Left ventricle myocardium inferior (tissue), 1 donor: ENCODE data around the gene SLC35E2B. TPM values are rescaled to one million over a fixed set of nuclear protein-coding genes. Genes with fewer than 3 reads are reported as not detected.
A peak's percentile ranks its signal among the peaks of the same experiment; 100 is the strongest.

Source experiments
- DNase-seq: peaks from one replicate; pipeline ENCODE4 v3.0.0-alpha.2; 2020
- H3K27ac ChIP-seq: fragments of 200-600 bp; replicated peaks from 2 replicates; pipeline ENCODE4 v1.8.0; 2021
- H3K27me3 ChIP-seq: fragments of 200-600 bp; 2 replicates; pipeline ENCODE4 v1.8.0; 2021; ENCODE audit warnings: low read depth
- H3K36me3 ChIP-seq: fragments of 200-600 bp; 2 replicates; pipeline ENCODE4 v1.8.0; 2021
- H3K4me1 ChIP-seq: fragments of 200-600 bp; 2 replicates; pipeline ENCODE4 v1.8.0; 2021
- H3K4me3 ChIP-seq: fragments of 200-600 bp; 2 replicates; pipeline ENCODE4 v1.8.0; 2021; ENCODE audit warnings: mild to moderate bottlenecking, moderate library complexity
- H3K9me3 ChIP-seq: fragments of 200-600 bp; replicated peaks from 2 replicates; pipeline ENCODE4 v1.8.0; 2021
- intact Hi-C: fragments of 100-400 bp; cut with micrococcal nuclease; formaldehyde crosslinking; loops from one replicate; pipeline ENCODE4 v1.11.0; 2022
- total RNA-seq: library from RNA; stranded (reverse); fragmentation: NEBNext Ultra II Directional; extraction: Animal tissue kit (Norgen Biotek cat#: 25700); gene quantifications from one replicate; pipeline ENCODE4 v1.2.1, GENCODE V29; 2021
- TF ChIP-seq, protein P1 (sequence below): fragments of 200-600 bp; IDR thresholded peaks from 2 replicates; pipeline ENCODE4 v1.8.0; 2021; ENCODE audit warnings: antibody characterized with exemption, mild to moderate bottlenecking, borderline replicate concordance
- donor health status: DM: no; HTN: yes; CAD: no; lungs with severe emphysema.

Gene SLC35E2B
- total RNA-seq, 1 donor from 2014 or later = 20.2 TPM

GRCh38 chr1:1616838-1617237, 75.8 kb downstream of the SLC35E2B start:
- TF ChIP-seq, protein P1, sequence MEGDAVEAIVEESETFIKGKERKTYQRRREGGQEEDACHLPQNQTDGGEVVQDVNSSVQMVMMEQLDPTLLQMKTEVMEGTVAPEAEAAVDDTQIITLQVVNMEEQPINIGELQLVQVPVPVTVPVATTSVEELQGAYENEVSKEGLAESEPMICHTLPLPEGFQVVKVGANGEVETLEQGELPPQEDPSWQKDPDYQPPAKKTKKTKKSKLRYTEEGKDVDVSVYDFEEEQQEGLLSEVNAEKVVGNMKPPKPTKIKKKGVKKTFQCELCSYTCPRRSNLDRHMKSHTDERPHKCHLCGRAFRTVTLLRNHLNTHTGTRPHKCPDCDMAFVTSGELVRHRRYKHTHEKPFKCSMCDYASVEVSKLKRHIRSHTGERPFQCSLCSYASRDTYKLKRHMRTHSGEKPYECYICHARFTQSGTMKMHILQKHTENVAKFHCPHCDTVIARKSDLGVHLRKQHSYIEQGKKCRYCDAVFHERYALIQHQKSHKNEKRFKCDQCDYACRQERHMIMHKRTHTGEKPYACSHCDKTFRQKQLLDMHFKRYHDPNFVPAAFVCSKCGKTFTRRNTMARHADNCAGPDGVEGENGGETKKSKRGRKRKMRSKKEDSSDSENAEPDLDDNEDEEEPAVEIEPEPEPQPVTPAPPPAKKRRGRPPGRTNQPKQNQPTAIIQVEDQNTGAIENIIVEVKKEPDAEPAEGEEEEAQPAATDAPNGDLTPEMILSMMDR = no peak
- Histone ChIP-seq H3K27ac (peak overlapping the region; percentile 99), H3K4me3 (peak overlapping the region; percentile 82), H3K4me1 (peaks cover 66% of the 10 kb centered on the region), H3K27me3 (no peaks in the 10 kb centered on the region), H3K36me3 (peaks cover 10% of the 10 kb centered on the region), H3K9me3 (no peaks in the 10 kb centered on the region)
- intact Hi-C loops = no loop called here
- DNase-seq = no peak

DNA sequence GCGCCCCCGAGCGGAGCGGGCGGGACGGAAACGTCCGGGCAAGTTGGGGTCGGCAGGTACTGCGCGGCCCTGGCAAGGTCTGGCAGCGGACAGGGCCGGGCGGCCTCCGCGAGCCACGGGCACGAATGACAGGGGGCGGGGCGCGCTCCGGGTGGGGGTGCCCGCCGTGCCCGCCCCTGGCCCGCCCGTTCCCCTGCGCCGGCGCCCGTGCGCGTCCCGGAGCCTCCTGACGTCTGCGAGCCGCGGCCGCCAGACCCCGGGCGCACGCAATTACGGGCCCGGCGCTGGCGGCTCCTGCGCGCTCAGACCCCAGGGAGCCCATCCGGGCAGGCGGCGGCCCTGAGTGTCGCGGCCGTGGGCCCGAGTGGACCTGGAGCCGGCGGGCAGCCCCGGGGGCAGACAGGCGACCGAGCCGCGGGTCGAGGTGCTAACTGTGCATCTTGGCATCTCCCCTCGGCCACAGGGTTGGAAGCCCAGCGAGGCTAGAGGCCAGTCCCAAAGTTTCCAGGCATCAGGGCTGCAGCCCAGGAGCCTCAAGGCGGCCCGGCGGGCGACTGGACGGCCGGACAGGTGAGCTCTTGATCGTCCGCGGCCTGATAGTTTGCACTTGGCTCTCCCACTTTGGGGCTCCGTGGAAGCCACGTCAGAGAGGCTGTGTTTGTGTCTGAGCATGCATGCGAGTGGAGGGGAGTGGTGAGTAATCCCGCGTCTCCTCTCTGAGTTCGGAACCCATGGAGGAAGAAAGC, 76.4 kb downstream of the SLC35E2B start:
- TF ChIP-seq, protein P1 = no peak
- intact Hi-C loops = no loop called here
- peak overlapping the region; percentile 82 for H3K4me3 ChIP-seq
- H3K4me1 ChIP-seq = peaks cover 59% of the 10 kb centered on the region
- no peaks in the 10 kb centered on the region for H3K27me3 ChIP-seq
- H3K36me3 ChIP-seq = peaks cover 10% of the 10 kb centered on the region
- no peak for DNase-seq
- H3K27ac ChIP-seq = peak overlapping the region; percentile 99
- no peaks in the 10 kb centered on the region for H3K9me3 ChIP-seq

DNA sequence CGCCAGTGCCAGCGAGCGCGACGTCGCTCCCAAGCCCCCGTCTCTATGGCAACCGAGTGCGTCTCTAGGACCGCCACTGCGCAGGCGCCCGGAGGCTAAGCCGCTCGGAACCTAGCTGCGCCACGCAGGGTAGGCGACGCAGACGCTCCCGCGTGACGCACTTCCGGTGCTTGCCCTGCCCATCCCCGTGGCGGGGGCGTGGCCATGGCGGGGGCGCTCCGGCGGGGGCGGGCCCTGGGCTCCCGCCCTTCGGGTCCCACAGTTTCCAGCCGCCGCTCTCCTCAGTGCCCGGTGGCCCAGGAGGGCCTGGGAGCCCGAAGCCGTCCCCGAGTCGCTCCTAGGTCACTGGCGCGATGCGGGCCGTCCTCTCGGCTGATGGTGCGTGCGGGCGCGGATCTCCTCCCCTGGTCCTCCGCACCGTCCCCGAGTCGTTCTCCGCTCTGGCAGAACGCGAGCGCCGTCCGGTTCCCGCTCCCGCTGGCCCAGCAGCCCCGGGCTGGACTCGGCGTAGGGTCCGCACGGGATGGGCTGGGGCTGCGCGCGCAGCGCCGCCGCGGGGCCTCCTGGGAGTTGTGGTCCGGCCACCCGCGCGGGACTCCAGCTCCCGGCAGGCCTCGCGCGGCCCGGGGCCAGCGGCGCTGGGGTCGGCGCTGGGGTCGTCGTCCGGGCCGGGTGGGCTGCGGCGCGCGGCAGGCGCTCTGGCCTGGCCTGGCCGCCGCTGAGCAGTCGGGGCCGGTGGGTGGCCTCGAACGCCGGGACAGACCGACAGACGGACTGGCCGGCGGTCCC, 77.1 kb downstream of the SLC35E2B start, which contains the start of gene MIB2:
TSS of gene MIB2 (plus strand) at position 245 of the 789 bp plus-strand sequence. CDS start 7,953 bp downstream, outside the sequence.
- peak within 1 kb of the TSS; percentile 82 for H3K4me3 ChIP-seq
- intact Hi-C loops = no loop called here
- no peaks in the 10 kb centered on the region for H3K9me3 ChIP-seq
- no peaks in the 10 kb centered on the region for H3K27me3 ChIP-seq
- H3K36me3 ChIP-seq = peaks cover 10% of the 10 kb centered on the region
- DNase-seq = peak; percentile 95
- peaks cover 52% of the 10 kb centered on the region for H3K4me1 ChIP-seq
- TF ChIP-seq, protein P1 = no peak
- H3K27ac ChIP-seq = peak within 1 kb of the TSS; percentile 99

DNA sequence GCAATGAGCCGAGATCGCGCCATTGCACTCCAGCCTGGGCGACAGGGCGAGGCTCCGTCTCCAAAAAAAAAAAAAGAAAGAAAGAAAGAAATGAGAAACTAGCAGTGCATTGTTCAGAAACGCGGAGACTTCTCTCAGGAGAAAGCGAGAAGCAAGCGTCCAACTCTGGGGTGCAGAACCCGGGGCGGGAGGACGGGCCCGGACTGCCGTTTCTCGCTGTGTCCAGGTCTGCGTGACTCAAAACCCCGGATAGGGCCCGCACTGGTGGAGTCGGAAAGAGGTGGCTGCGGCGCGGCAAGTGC, 77.7 kb downstream of the SLC35E2B start:
- no peak for DNase-seq
- Histone ChIP-seq H3K36me3 (peaks cover 10% of the 10 kb centered on the region), H3K27me3 (no peaks in the 10 kb centered on the region), H3K4me3 (peak overlapping the region; percentile 82), H3K4me1 (peaks cover 46% of the 10 kb centered on the region), H3K27ac (peak overlapping the region; percentile 99), H3K9me3 (no peaks in the 10 kb centered on the region)
- intact Hi-C loops = no loop called here
- TF ChIP-seq, protein P1 = no peak

DNA sequence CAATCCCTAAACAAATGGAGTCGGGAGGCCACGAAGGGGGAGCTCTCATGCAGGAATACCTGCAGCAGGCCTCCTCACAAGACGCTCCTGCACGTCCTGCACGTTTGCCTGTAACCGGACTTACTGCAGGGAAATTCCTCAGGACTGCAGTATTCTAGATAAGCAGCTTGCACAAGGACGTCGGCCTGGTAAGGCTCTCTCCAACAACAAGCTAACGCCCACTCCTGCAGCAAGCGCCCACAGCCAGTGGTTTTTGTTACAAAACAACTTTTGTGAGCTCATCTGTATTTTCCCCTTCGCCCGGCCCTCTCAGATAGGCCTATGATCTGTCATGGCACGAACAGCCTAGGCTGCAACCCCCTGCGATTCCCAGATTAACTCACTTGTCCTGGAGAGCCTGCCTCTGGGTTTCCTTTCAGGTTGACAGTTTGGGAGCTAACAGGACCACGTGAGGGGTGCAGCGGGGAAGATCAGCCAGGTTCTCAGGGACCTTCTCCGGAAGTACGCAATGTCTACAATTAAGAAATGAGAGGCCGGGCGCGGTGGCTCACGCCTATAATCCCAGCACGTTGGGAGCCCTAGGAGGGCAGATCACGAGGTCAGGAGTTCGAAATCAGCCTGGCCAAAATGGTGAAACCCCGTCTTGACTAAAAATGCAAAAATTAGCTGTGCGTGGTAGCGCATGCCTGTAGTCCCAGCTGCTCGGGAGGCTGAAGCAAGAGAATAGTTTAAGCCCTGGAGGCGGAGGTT, 78.2 kb downstream of the SLC35E2B start:
- intact Hi-C loops = no loop called here
- no peaks in the 10 kb centered on the region for H3K27me3 ChIP-seq
- peaks cover 41% of the 10 kb centered on the region for H3K4me1 ChIP-seq
- TF ChIP-seq, protein P1 = no peak
- peak overlapping the region; percentile 82 for H3K4me3 ChIP-seq
- peaks cover 10% of the 10 kb centered on the region for H3K36me3 ChIP-seq
- H3K9me3 ChIP-seq = no peaks in the 10 kb centered on the region
- DNase-seq = no peak
- H3K27ac ChIP-seq = peak overlapping the region; percentile 99
